HCT116 (cell line): Measurements from ENCODE around the gene TCP1. TPM values are rescaled to one million over a fixed set of nuclear protein-coding genes. Genes with fewer than 3 reads are reported as not detected.

Experiments
- ATAC-seq: fragments of 200-7000 bp; cut with Tn5 transposase; 2 replicates; pipeline ENCODE4 v1.9.1; 2020; ENCODE audit warnings: mild to moderate bottlenecking, moderate library complexity
- BruUV-seq: library from RNA; stranded (reverse); fragments of 400-500 nt; replicated peaks from 2 replicates; lab custom pipeline; 2021; lab: Mats Ljungman, UMichigan
- CTCF ChIA-PET: fragments of 300-600 bp; sonication (Branson Sonifier 250); formaldehyde crosslinking; loops from one replicate; lab custom pipeline; 2021; ENCODE audit warnings: antibody characterized with exemption; lab: Charles Lee
- POLR2A ChIA-PET: fragments of 300-600, 350-600 bp; sonication (Branson Sonifier 250); formaldehyde crosslinking; loops from one replicate; lab custom pipeline; 2021; ENCODE audit warnings: antibody characterized with exemption; lab: Charles Lee
- RAD21 ChIA-PET, 2 experiments: fragments of 300-600 bp; sonication (Branson Sonifier 250); formaldehyde crosslinking; loops; one replicate each; lab custom pipeline; 2023; ENCODE audit warnings: low total read pairs in 2 of 2; ENCODE audit not compliant: uncharacterized antibody in 2 of 2, unreplicated experiment in 2 of 2, low non-redundant PET in 1 of 2; lab: Charles Lee
- DNase-seq: peaks from one replicate; pipeline ENCODE4 v3.0.0-alpha.2; 2010; ENCODE audit warnings: low read depth, low spot score
- H2AFZ ChIP-seq: fragments of 200-600 bp; shearing (Covaris generic), sonication (generic); 2 replicates; pipeline ENCODE4 v1.6.1; 2017; ENCODE audit warnings: low read depth, mixed run types, mixed read lengths, antibody characterized with exemption, low read length; ENCODE audit not compliant: poor library complexity, severe bottlenecking
- H3K27ac ChIP-seq: 2 replicates; pipeline ENCODE4 v1.5.1; 2012; ENCODE audit warnings: low read depth, low read length
- H3K27me3 ChIP-seq: fragments of 200-600 bp; sonication (generic); 2 replicates; pipeline ENCODE4 v1.6.1; 2016; ENCODE audit warnings: mixed run types, low read length, mixed read lengths; ENCODE audit not compliant: insufficient read depth
- H3K36me3 ChIP-seq, 2 experiments: fragments of 200-500 bp in 1 of 2; fragments of 200-600 bp in 1 of 2; sonication (Bioruptor generic) in 1 of 2; sonication (generic) in 1 of 2; 2 replicates each; pipeline versions ENCODE4 v1.5.1 to v1.6.1; 2014 to 2016; ENCODE audit warnings: low read length in 2 of 2, inconsistent platforms in 1 of 2, mixed read lengths in 1 of 2, mixed run types in 1 of 2; ENCODE audit not compliant: insufficient read depth in 2 of 2, control insufficient read depth in 1 of 2
- H3K4me1 ChIP-seq, 2 experiments: fragments of 200-600 bp in 1 of 2; sonication (generic) in 1 of 2; 2 replicates each; pipeline versions ENCODE4 v1.5.1 to v1.6.1; 2012 to 2017; ENCODE audit warnings: low read length in 2 of 2, inconsistent platforms in 1 of 2, mild to moderate bottlenecking in 1 of 2, mixed read lengths in 1 of 2, mixed run types in 1 of 2, moderate library complexity in 1 of 2; ENCODE audit not compliant: insufficient read depth in 2 of 2, control insufficient read depth in 1 of 2
- H3K4me2 ChIP-seq: fragments of 200-600 bp; sonication (generic); 2 replicates; pipeline ENCODE4 v1.6.1; 2017; ENCODE audit warnings: mixed run types, low read length, mixed read lengths
- H3K4me3 ChIP-seq, 2 experiments: fragments of 200-600 bp in 1 of 2; sonication (generic) in 1 of 2; replicated peaks in 1 of 2; 2 replicates each; pipeline ENCODE4 v1.5.1; 2011 to 2016; ENCODE audit warnings: low read length in 2 of 2, control low read depth in 1 of 2, low read depth in 1 of 2, mild to moderate bottlenecking in 1 of 2, mixed read lengths in 1 of 2, mixed run types in 1 of 2
- H3K79me2 ChIP-seq: fragments of 200-600 bp; sonication (generic); 2 replicates; pipeline ENCODE4 v1.6.1; 2017; ENCODE audit warnings: mild to moderate bottlenecking, mixed run types, low read length, moderate library complexity, mixed read lengths; ENCODE audit not compliant: insufficient read depth
- H3K9ac ChIP-seq: fragments of 200-600 bp; sonication (generic); 2 replicates; pipeline ENCODE4 v1.6.1; 2016; ENCODE audit warnings: low read length, mixed read lengths
- H3K9me2 ChIP-seq: fragments of 200-600 bp; sonication (generic), shearing (Covaris generic); 2 replicates; pipeline ENCODE4 v1.6.1; 2017; ENCODE audit warnings: mixed run types, mild to moderate bottlenecking, moderate library complexity; ENCODE audit not compliant: insufficient read depth
- H3K9me3 ChIP-seq, 2 experiments: fragments of 200-500 bp in 1 of 2; fragments of 200-600 bp in 1 of 2; sonication (Bioruptor generic) in 1 of 2; sonication (generic) in 1 of 2; 2 replicates each; pipeline ENCODE4 v1.6.1; 2014 to 2017; ENCODE audit warnings: low read length in 2 of 2, mixed read lengths in 2 of 2, inconsistent platforms in 1 of 2, low read depth in 1 of 2, mild to moderate bottlenecking in 1 of 2, mixed run types in 1 of 2, moderate library complexity in 1 of 2; ENCODE audit not compliant: control insufficient read depth in 1 of 2, insufficient read depth in 1 of 2
- H4K20me1 ChIP-seq: fragments of 200-600 bp; sonication (generic), shearing (Covaris generic); 2 replicates; pipeline ENCODE4 v1.6.1; 2017; ENCODE audit warnings: mixed run types, mild to moderate bottlenecking, moderate library complexity; ENCODE audit not compliant: insufficient read depth
- EGR1 ChIP-seq: IDR thresholded peaks from 2 replicates; pipeline ENCODE4 v1.6.1; 2012; ENCODE audit warnings: low read depth
- EZH2phosphoT487 ChIP-seq: fragments of 200-600 bp; IDR thresholded peaks from 2 replicates; pipeline ENCODE4 v1.6.1; 2018; ENCODE audit warnings: antibody characterized with exemption, borderline replicate concordance
- SIN3A ChIP-seq: IDR thresholded peaks from 2 replicates; pipeline ENCODE4 v1.6.1; 2012; ENCODE audit warnings: low read depth
- SP1 ChIP-seq: IDR thresholded peaks from 2 replicates; pipeline ENCODE4 v1.6.1; 2012; ENCODE audit warnings: low read depth
- SRF ChIP-seq: IDR thresholded peaks from 2 replicates; pipeline ENCODE4 v1.6.1; 2012; ENCODE audit warnings: low read depth
- TCF7L2 ChIP-seq: IDR thresholded peaks from 2 replicates; pipeline ENCODE4 v1.7.0; 2011; ENCODE audit warnings: borderline replicate concordance, inconsistent platforms; ENCODE audit not compliant: insufficient read depth, insufficient read length; ENCODE audit errors: extremely low read depth
- YY1 ChIP-seq: IDR thresholded peaks from 2 replicates; pipeline ENCODE4 v1.6.1; 2011; ENCODE audit warnings: low read length, low read depth, moderate library complexity, mild to moderate bottlenecking; ENCODE audit not compliant: insufficient replicate concordance; ENCODE audit errors: extremely low read depth
- ZBTB33 ChIP-seq: IDR thresholded peaks from 2 replicates; pipeline ENCODE4 v1.6.1; 2011; ENCODE audit warnings: mild to moderate bottlenecking, low read length, moderate library complexity; ENCODE audit not compliant: insufficient replicate concordance; ENCODE audit errors: extremely low read depth
- intact Hi-C: fragments of 100-400 bp; cut with micrococcal nuclease; formaldehyde crosslinking; loops from 2 replicates; pipeline ENCODE4 v1.10.0; 2022
- total RNA-seq: library from RNA; stranded (reverse); gene quantifications from one replicate; pipeline ENCODE4 v1.2.1, GENCODE V29; 2021; ENCODE audit not compliant: unreplicated experiment
- TF ChIP-seq, protein P1 (sequence below): IDR thresholded peaks from 2 replicates; pipeline ENCODE4 v1.6.1; 2012; ENCODE audit warnings: low read depth

Gene TCP1
- total RNA-seq, 1 experiment from 2014 or later = 447 TPM

- H3K79me2 ChIP-seq = no peaks in the 10 kb centered on the region
- H3K4me3 ChIP-seq = no peak overlapping the region
- RAD21 ChIA-PET = no interaction called here
Measured at GRCh38 chr6:159833997-159834603, 44.7 kb upstream of the TCP1 start.

DNA sequence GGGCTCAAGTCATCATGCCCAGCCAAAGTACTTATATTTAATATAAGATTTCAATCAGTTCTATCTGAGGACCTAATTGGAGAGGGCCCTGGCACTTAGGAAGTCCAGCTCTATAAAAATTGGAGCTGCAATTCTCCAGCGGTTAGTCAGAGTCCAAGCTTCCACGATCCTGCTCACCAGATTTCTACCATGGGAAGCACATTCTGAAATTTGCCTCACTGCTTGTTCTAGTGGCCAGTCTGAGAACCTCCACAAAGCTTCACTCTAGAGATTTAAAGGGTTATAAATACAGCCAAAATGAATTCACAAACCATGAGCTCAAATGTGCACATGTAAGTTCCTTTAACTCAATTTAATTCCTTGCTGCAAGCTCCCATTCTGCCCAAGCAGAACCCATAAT lies 44.2 kb upstream of the TCP1 start:
- Histone ChIP-seq H3K4me1 (peaks cover 0 to 5% of the 10 kb centered on the region in 2 experiments; a peak in 1 of 4 replicates), H3K79me2 (no peaks in the 10 kb centered on the region), H3K9me3 (no peaks in the 10 kb centered on the region), H3K4me3 (no peak overlapping the region)
- ChIA-PET RAD21 (no interaction called here), POLR2A (no interaction called here)
- BruUV-seq = no TSS peak
- ATAC-seq = no peak
- TF ChIP-seq SIN3A (no peak), SRF (no peak), EGR1 (no peak), TCF7L2 (no peak), YY1 (no peak), ZBTB33 (no peak), EZH2phosphoT487 (no peak)
- TF ChIP-seq, protein P1, sequence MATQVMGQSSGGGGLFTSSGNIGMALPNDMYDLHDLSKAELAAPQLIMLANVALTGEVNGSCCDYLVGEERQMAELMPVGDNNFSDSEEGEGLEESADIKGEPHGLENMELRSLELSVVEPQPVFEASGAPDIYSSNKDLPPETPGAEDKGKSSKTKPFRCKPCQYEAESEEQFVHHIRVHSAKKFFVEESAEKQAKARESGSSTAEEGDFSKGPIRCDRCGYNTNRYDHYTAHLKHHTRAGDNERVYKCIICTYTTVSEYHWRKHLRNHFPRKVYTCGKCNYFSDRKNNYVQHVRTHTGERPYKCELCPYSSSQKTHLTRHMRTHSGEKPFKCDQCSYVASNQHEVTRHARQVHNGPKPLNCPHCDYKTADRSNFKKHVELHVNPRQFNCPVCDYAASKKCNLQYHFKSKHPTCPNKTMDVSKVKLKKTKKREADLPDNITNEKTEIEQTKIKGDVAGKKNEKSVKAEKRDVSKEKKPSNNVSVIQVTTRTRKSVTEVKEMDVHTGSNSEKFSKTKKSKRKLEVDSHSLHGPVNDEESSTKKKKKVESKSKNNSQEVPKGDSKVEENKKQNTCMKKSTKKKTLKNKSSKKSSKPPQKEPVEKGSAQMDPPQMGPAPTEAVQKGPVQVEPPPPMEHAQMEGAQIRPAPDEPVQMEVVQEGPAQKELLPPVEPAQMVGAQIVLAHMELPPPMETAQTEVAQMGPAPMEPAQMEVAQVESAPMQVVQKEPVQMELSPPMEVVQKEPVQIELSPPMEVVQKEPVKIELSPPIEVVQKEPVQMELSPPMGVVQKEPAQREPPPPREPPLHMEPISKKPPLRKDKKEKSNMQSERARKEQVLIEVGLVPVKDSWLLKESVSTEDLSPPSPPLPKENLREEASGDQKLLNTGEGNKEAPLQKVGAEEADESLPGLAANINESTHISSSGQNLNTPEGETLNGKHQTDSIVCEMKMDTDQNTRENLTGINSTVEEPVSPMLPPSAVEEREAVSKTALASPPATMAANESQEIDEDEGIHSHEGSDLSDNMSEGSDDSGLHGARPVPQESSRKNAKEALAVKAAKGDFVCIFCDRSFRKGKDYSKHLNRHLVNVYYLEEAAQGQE = no peak
- TF ChIP-seq, all 23 proteins: peak for 0
- intact Hi-C loops = no loop called here
- no peaks in the 10 kb centered on the region for H3K36me3 ChIP-seq
- H3K9me2 ChIP-seq = no peaks in the 10 kb centered on the region
- no peak overlapping the region for H3K27ac ChIP-seq
- CTCF ChIA-PET = interaction anchor here (1.3 kb wide), 1 partner anchor 19 kb away, joined by 3 read pairs; no protein-coding TSS in a partner anchor
- no peak for DNase-seq
- no peak overlapping the region for H3K4me2 ChIP-seq
- no peaks in the 10 kb centered on the region for H4K20me1 ChIP-seq
- H3K9ac ChIP-seq = no peak overlapping the region
- H3K27me3 ChIP-seq = no peaks in the 10 kb centered on the region
- H2AFZ ChIP-seq = no peak overlapping the region

More at GRCh38 chr6:159833997-159834603, 44.7 kb upstream of the TCP1 start:
- ChIA-PET CTCF (no interaction called here), POLR2A (no interaction called here)
- no peak for ATAC-seq
- Histone ChIP-seq H3K9ac (no peak overlapping the region), H3K9me2 (no peaks in the 10 kb centered on the region), H4K20me1 (no peaks in the 10 kb centered on the region), H3K27me3 (no peaks in the 10 kb centered on the region), H3K36me3 (no peaks in the 10 kb centered on the region), H3K9me3 (no peaks in the 10 kb centered on the region), H3K27ac (no peak overlapping the region), H2AFZ (no peak overlapping the region), H3K4me1 (peaks cover 0 to 5% of the 10 kb centered on the region in 2 experiments; a peak in 1 of 4 replicates), H3K4me2 (no peak overlapping the region)
- DNase-seq = no peak
- intact Hi-C loops = no loop called here
- no TSS peak for BruUV-seq
- TF ChIP-seq SP1 (no peak), YY1 (no peak)
